ENCODE measurements around the gene SNAP91.
A peak's percentile ranks its signal among the peaks of the same experiment; 100 is the strongest.
"Not testable (repeated sequence)": the region's sequence is repeated elsewhere in the genome, so short reads cannot be mapped to it uniquely, and the experiment has no call there.

SNAP91 gene

GRCh38 chr6:83615025-83615999, 93.6 kb downstream of the SNAP91 start:
- DNase-seq, result peak; percentile 32 to 44

- DNase-seq, result no peak
Observed at GRCh38 chr6:83613378-83613777, 95.5 kb downstream of the SNAP91 start.

- DNase-seq, result peak; percentile 94 to 98
Observed at GRCh38 chr6:83609248-83609647, 99.7 kb downstream of the SNAP91 start.

GRCh38 chr6:83605517-83605916, 103.4 kb downstream of the SNAP91 start:
- DNase-seq, result no peak

- DNase-seq, result no peak
Observed at GRCh38 chr6:83603551-83603950, 105.3 kb downstream of the SNAP91 start.

- DNase-seq, result no peak
Observed at GRCh38 chr6:83601119-83601518, 107.8 kb downstream of the SNAP91 start.

- DNase-seq, result no peak
Observed at GRCh38 chr6:83600459-83600858, 108.4 kb downstream of the SNAP91 start.

GRCh38 chr6:83597511-83597910, 111.4 kb downstream of the SNAP91 start:
- DNase-seq, result no peak

- DNase-seq, result no peak
Observed at GRCh38 chr6:83597051-83597450, 111.8 kb downstream of the SNAP91 start.

- no peak for DNase-seq
Observed at GRCh38 chr6:83594941-83595340, 114.0 kb downstream of the SNAP91 start.

- no peak for DNase-seq
Observed at GRCh38 chr6:83593395-83593785, 115.5 kb downstream of the SNAP91 start.

GRCh38 chr6:83592770-83593394, 116.0 kb downstream of the SNAP91 start:
- no peak for DNase-seq

- no peak for DNase-seq
Observed at GRCh38 chr6:83590416-83590815, 118.5 kb downstream of the SNAP91 start.

- DNase-seq, result no peak
Observed at GRCh38 chr6:83589076-83589475, 119.8 kb downstream of the SNAP91 start.

- no peak for DNase-seq
Observed at GRCh38 chr6:83578057-83578456, 130.8 kb downstream of the SNAP91 start.

- no peak for DNase-seq
Observed at GRCh38 chr6:83574783-83575182, 134.1 kb downstream of the SNAP91 start.

- DNase-seq, result not testable (repeated sequence)
Observed at GRCh38 chr6:83571663-83572185, 137.2 kb downstream of the SNAP91 start.

- DNase-seq, result no peak
Observed at GRCh38 chr6:83558975-83559374, 149.9 kb downstream of the SNAP91 start.

GRCh38 chr6:83556871-83557270, 152.0 kb downstream of the SNAP91 start:
- no peak for DNase-seq

- DNase-seq, result not testable (repeated sequence)
Observed at GRCh38 chr6:83551748-83552147, 157.2 kb downstream of the SNAP91 start.

GRCh38 chr6:83550482-83550881, 158.4 kb downstream of the SNAP91 start:
- not testable (repeated sequence) for DNase-seq

GRCh38 chr6:83546636-83547035, 162.3 kb downstream of the SNAP91 start:
- DNase-seq, result no peak

- no peak for DNase-seq
Observed at GRCh38 chr6:83539678-83540077, 169.2 kb downstream of the SNAP91 start.
